ENCODE results near the gene ENOX1.

The ENOX1 gene

GRCh38 chr13:43797159-43797558 is 10.4 kb upstream of the ENOX1 start:
- Histone ChIP-seq H3K4me2 (ENCODE audit: low read length) (no peak overlapping the region), H3K27me3 (ENCODE audit: insufficient read depth, low read length) (no peaks in the 10 kb centered on the region), H4K20me1 (ENCODE audit: insufficient read depth, low read length) (no peaks in the 10 kb centered on the region), H3F3A (ENCODE audit: insufficient read depth, low read length) (no peaks in the 10 kb centered on the region), H3K79me2 (ENCODE audit: insufficient read depth, low read length) (no peaks in the 10 kb centered on the region), H3K9ac (ENCODE audit: low read length) (no peak overlapping the region), H3K4me3 (ENCODE audit: low read depth, low read length, poor library complexity, severe bottlenecking) (no peak overlapping the region), H3K4me1 (ENCODE audit: insufficient read depth, low read length, severe bottlenecking) (no peaks in the 10 kb centered on the region), H3K36me3 (ENCODE audit: insufficient read depth, low read length) (no peaks in the 10 kb centered on the region), H2AFZ (ENCODE audit: low read length) (no peak overlapping the region), H3K9me3 (ENCODE audit: low read length) (no peaks in the 10 kb centered on the region), H3K27ac (ENCODE audit: low read depth, low read length, poor library complexity, severe bottlenecking) (no peak overlapping the region), H3K9me2 (ENCODE audit: low read depth, low read length) (no peaks in the 10 kb centered on the region)
- no peak for TF ChIP-seq EZH2 (IDR thresholded peaks at IDR 0.05; ENCODE audit: borderline replicate concordance, low read length)
- TF ChIP-seq, protein P1, sequence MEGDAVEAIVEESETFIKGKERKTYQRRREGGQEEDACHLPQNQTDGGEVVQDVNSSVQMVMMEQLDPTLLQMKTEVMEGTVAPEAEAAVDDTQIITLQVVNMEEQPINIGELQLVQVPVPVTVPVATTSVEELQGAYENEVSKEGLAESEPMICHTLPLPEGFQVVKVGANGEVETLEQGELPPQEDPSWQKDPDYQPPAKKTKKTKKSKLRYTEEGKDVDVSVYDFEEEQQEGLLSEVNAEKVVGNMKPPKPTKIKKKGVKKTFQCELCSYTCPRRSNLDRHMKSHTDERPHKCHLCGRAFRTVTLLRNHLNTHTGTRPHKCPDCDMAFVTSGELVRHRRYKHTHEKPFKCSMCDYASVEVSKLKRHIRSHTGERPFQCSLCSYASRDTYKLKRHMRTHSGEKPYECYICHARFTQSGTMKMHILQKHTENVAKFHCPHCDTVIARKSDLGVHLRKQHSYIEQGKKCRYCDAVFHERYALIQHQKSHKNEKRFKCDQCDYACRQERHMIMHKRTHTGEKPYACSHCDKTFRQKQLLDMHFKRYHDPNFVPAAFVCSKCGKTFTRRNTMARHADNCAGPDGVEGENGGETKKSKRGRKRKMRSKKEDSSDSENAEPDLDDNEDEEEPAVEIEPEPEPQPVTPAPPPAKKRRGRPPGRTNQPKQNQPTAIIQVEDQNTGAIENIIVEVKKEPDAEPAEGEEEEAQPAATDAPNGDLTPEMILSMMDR (IDR thresholded peaks at IDR 0.05; ENCODE audit: low read length), result no peak

- H3K9me3 ChIP-seq (ENCODE audit: low read length), result no peaks in the 10 kb centered on the region
- H4K20me1 ChIP-seq (ENCODE audit: insufficient read depth, low read length), result no peaks in the 10 kb centered on the region
These were observed 7.6 kb upstream of the ENOX1 start for GRCh38 chr13:43794416-43794815.

DNA sequence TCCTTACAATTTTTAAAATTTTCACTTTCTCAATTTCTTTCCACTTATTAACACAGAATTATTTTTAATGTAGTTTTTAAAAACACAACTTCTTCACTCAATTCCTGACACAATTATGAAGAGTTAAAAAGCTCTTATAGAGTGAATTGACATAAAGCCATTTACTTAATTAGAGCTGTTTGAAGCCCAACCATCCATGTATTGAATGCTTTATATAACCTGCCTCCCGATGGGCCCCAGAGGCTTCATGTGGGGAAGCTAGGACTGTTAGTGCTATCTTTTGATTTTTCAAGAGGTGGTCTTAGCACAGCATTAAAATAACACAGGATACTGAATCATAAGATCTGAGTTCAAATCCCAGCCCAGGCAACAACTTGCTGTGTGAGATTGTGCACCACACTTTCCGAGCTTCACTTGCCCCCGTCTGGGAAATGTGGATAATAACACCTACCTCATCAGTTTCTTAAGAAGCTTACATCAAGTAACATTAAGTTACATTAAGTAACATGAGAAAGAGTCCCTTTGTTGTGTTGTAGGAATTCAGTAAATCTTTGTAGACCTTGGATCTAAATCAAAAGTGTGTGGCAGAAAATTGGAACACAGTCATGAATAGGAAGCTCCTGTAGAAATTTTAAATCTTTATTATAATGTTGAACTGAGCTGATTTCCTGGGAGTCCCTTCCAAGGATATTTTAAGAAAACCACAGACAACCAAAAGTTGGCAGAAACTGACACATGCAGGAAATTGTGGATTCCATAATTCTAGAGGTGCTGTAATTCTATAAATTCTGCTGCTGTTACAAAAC is 5.5 kb upstream of the ENOX1 start:
- H3K9me2 ChIP-seq (ENCODE audit: low read depth, low read length), result no peaks in the 10 kb centered on the region

More at GRCh38 chr13:43794416-43794815, 7.6 kb upstream of the ENOX1 start:
- TF ChIP-seq, protein P1 (IDR thresholded peaks at IDR 0.05; ENCODE audit: low read length), result no peak
- TF ChIP-seq EZH2 (IDR thresholded peaks at IDR 0.05; ENCODE audit: borderline replicate concordance, low read length), result no peak
- Histone ChIP-seq H3K9ac (ENCODE audit: low read length) (no peak overlapping the region), H3K79me2 (ENCODE audit: insufficient read depth, low read length) (no peaks in the 10 kb centered on the region), H3K27me3 (ENCODE audit: insufficient read depth, low read length) (no peaks in the 10 kb centered on the region), H3K4me3 (ENCODE audit: low read depth, low read length, poor library complexity, severe bottlenecking) (no peak overlapping the region), H3K9me2 (ENCODE audit: low read depth, low read length) (no peaks in the 10 kb centered on the region), H2AFZ (ENCODE audit: low read length) (no peak overlapping the region), H3K27ac (ENCODE audit: low read depth, low read length, poor library complexity, severe bottlenecking) (no peak overlapping the region), H3K36me3 (ENCODE audit: insufficient read depth, low read length) (no peaks in the 10 kb centered on the region), H3K4me2 (ENCODE audit: low read length) (no peak overlapping the region), H3F3A (ENCODE audit: insufficient read depth, low read length) (no peaks in the 10 kb centered on the region), H3K4me1 (ENCODE audit: insufficient read depth, low read length, severe bottlenecking) (no peaks in the 10 kb centered on the region)

More for the DNA sequence above, 5.5 kb upstream of the ENOX1 start:
- H3K4me1 ChIP-seq (ENCODE audit: insufficient read depth, low read length, severe bottlenecking), result no peaks in the 10 kb centered on the region
- H3F3A ChIP-seq (ENCODE audit: insufficient read depth, low read length), result no peaks in the 10 kb centered on the region
- H3K4me2 ChIP-seq (ENCODE audit: low read length), result no peak overlapping the region
- H2AFZ ChIP-seq (ENCODE audit: low read length), result no peak overlapping the region
- H3K9me3 ChIP-seq (ENCODE audit: low read length), result no peaks in the 10 kb centered on the region
- no peak overlapping the region for H3K27ac ChIP-seq (ENCODE audit: low read depth, low read length, poor library complexity, severe bottlenecking)
- no peak overlapping the region for H3K9ac ChIP-seq (ENCODE audit: low read length)
- no peaks in the 10 kb centered on the region for H4K20me1 ChIP-seq (ENCODE audit: insufficient read depth, low read length)
- H3K4me3 ChIP-seq (ENCODE audit: low read depth, low read length, poor library complexity, severe bottlenecking), result no peak overlapping the region
- H3K36me3 ChIP-seq (ENCODE audit: insufficient read depth, low read length), result no peaks in the 10 kb centered on the region
- H3K79me2 ChIP-seq (ENCODE audit: insufficient read depth, low read length), result no peaks in the 10 kb centered on the region
- no peaks in the 10 kb centered on the region for H3K27me3 ChIP-seq (ENCODE audit: insufficient read depth, low read length)
- TF ChIP-seq, protein P1 (IDR thresholded peaks at IDR 0.05; ENCODE audit: low read length), result no peak
- TF ChIP-seq EZH2 (IDR thresholded peaks at IDR 0.05; ENCODE audit: borderline replicate concordance, low read length), result no peak

Measured in OCI-LY1 (cell line).